Measurements from ENCODE around the gene CACNA1C. TPM values are rescaled to one million over a fixed set of nuclear protein-coding genes. Genes with fewer than 3 reads are reported as not detected.

The CACNA1C gene
- total RNA-seq, 1 donor from 2014 or later: 0.02 TPM

DNA sequence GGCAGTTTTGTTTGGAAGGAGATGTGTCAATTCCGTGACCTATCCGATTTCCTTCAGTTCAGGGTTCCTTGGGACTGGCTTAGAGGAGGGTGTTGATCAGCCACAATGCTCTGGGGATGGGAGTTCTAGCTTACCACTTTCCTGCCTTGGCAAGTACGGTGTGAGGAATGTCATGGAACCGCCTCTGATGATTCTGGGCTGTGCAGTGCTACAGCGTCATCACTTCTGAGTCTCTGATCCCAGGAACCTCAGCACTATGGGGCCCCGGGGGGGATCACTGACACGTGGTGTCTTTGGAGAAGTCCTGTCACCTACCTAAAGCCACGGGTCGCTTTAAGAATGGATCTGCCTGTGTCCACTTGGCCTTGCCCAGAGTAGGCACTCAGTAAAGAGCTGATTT is 470.5 kb downstream of the CACNA1C start:
- Mint-ChIP-seq H3K27ac (no peak overlapping the region), H3K27me3 (peaks cover 2% of the 10 kb centered on the region), H3K9me3 (no peaks in the 10 kb centered on the region), H3K4me1 (no peaks in the 10 kb centered on the region), H3K4me3 (no peak overlapping the region), H3K36me3 (ENCODE audit: low read depth) (no peaks in the 10 kb centered on the region)
- POLR2A ChIA-PET: no interaction called here
- intact Hi-C loops (cut with micrococcal nuclease): no loop called here
- CTCF ChIA-PET: no interaction called here
- TF ChIP-seq, protein P1, sequence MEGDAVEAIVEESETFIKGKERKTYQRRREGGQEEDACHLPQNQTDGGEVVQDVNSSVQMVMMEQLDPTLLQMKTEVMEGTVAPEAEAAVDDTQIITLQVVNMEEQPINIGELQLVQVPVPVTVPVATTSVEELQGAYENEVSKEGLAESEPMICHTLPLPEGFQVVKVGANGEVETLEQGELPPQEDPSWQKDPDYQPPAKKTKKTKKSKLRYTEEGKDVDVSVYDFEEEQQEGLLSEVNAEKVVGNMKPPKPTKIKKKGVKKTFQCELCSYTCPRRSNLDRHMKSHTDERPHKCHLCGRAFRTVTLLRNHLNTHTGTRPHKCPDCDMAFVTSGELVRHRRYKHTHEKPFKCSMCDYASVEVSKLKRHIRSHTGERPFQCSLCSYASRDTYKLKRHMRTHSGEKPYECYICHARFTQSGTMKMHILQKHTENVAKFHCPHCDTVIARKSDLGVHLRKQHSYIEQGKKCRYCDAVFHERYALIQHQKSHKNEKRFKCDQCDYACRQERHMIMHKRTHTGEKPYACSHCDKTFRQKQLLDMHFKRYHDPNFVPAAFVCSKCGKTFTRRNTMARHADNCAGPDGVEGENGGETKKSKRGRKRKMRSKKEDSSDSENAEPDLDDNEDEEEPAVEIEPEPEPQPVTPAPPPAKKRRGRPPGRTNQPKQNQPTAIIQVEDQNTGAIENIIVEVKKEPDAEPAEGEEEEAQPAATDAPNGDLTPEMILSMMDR (IDR thresholded peaks at IDR 0.05): no peak
- no peak for ATAC-seq (ENCODE audit: low read depth)
- no peak for DNase-seq

DNA sequence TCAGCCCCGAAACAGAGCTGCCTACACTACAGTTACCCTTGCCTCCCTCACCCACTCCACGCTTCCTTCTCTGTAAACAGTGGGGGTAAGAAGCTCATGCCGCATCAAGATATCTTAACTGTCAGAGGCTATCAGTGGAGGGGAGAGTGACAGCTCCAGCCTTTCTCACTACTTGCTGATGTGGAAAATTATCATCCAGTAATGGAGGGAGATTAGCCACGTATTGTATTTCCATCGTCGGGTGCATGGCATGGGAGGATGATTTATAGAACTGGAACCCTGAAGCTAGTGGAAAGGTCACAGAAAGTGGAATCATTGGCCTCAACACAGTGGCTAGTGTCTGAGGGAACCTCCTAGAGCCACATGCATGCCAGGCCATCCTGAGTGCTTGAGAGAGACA is 471.1 kb downstream of the CACNA1C start:
- Mint-ChIP-seq H3K27me3 (peaks cover 2% of the 10 kb centered on the region), H3K4me3 (no peak overlapping the region), H3K36me3 (ENCODE audit: low read depth) (no peaks in the 10 kb centered on the region), H3K9me3 (no peaks in the 10 kb centered on the region), H3K27ac (no peak overlapping the region), H3K4me1 (no peaks in the 10 kb centered on the region)
- ChIA-PET CTCF (no interaction called here), POLR2A (no interaction called here)
- no peak for DNase-seq
- intact Hi-C loops (cut with micrococcal nuclease): no loop called here
- TF ChIP-seq, protein P1 (IDR thresholded peaks at IDR 0.05): no peak
- ATAC-seq (ENCODE audit: low read depth): no peak

DNA sequence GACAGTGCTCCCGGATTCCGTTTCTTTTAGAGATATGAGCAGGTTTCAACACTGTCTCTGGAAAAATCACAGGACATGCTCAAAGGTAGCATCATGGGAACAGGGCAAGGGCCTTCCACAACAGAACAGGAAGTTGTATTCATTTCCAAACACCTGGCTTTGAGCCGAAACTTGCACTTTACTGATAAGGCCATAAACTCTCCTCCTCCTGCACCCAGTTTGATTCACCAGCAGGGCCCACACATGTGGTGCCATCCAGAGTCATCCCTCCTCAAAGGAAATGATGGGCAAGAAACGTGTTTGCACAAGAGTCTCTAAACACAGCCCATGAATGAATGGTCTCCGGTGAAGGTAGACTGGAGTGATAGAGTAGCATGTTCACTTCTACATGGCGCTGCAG is 473.6 kb downstream of the CACNA1C start:
- H3K36me3 Mint-ChIP-seq (ENCODE audit: low read depth): no peaks in the 10 kb centered on the region
- CTCF ChIA-PET: no interaction called here
- POLR2A ChIA-PET: no interaction called here
- H3K27me3 Mint-ChIP-seq: peaks cover 2% of the 10 kb centered on the region
- H3K9me3 Mint-ChIP-seq: no peaks in the 10 kb centered on the region
- H3K4me1 Mint-ChIP-seq: no peaks in the 10 kb centered on the region
- ATAC-seq (ENCODE audit: low read depth) (no peak), DNase-seq (no peak)
- intact Hi-C loops (cut with micrococcal nuclease): no loop called here
- no peak overlapping the region for H3K27ac Mint-ChIP-seq
- TF ChIP-seq, protein P1 (IDR thresholded peaks at IDR 0.05): no peak
- no peak overlapping the region for H3K4me3 Mint-ChIP-seq

DNA sequence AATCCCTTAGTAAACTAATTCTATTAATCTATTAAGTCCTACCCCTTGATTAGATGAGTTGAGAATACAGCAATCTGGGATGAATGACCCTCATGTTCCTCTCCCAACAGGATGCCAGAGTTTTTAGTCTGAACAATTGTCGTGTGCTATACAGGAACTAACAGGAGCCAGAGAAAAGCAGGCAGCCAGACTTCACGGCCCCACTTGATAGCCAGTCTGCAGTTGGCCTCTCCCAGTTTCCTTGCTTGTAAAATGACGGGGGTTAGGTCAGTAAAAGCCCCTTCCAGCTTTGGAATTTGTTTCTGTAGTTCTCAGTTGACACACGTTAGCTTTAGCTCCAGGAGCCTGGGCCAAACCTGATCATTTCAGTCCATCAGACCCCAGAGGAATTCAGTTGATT is 475.2 kb downstream of the CACNA1C start:
- H3K27ac Mint-ChIP-seq: no peak overlapping the region
- CTCF ChIA-PET: no interaction called here
- no peak overlapping the region for H3K4me3 Mint-ChIP-seq

DNA sequence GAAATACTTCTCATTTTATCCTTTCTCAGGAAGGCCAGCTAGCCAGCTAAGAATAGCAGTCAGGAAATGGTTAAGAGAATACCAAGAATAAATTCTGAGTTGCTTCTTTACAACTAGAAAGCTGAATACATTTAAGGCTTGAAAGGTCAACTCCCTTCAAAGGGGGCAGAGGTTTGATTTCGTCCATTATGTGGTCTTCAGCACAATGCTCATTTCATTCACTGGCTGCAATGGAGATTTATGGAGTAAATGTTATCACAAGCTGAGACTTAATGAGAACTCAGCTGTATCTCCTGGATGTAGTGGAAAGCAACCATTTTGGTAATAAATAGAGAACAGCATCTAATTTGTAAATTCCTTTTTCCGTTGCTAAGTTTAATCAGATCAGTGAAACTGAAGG is 477.0 kb downstream of the CACNA1C start:
- Mint-ChIP-seq H3K4me1 (no peaks in the 10 kb centered on the region), H3K36me3 (ENCODE audit: low read depth) (no peaks in the 10 kb centered on the region), H3K27me3 (no peaks in the 10 kb centered on the region), H3K4me3 (no peak overlapping the region), H3K9me3 (no peaks in the 10 kb centered on the region), H3K27ac (no peak overlapping the region)
- DNase-seq: no peak
- ChIA-PET POLR2A (no interaction called here), CTCF (no interaction called here)
- intact Hi-C loops (cut with micrococcal nuclease): no loop called here
- TF ChIP-seq, protein P1 (IDR thresholded peaks at IDR 0.05): no peak
- no peak for ATAC-seq (ENCODE audit: low read depth)

More for the DNA sequence above, 475.2 kb downstream of the CACNA1C start:
- H3K36me3 Mint-ChIP-seq (ENCODE audit: low read depth): no peaks in the 10 kb centered on the region
- POLR2A ChIA-PET: no interaction called here
- TF ChIP-seq, protein P1 (IDR thresholded peaks at IDR 0.05): no peak
- ATAC-seq (ENCODE audit: low read depth): no peak
- intact Hi-C loops (cut with micrococcal nuclease): no loop called here
- no peaks in the 10 kb centered on the region for H3K27me3 Mint-ChIP-seq
- no peaks in the 10 kb centered on the region for H3K9me3 Mint-ChIP-seq
- DNase-seq: no peak
- no peaks in the 10 kb centered on the region for H3K4me1 Mint-ChIP-seq

Measured in activated B cell treated with CpG ODN at 0.5 μM for 24 hours (primary cell).